Subcutaneous abdominal adipose tissue (tissue), 5 donors: ENCODE results near the gene SAMD4B.
"Not testable (repeated sequence)": the region's sequence is repeated elsewhere in the genome, so short reads cannot be mapped to it uniquely, and the experiment has no call there.

Experiments used
- H3K27ac ChIP-seq: one replicate; pipeline ENCODE4 v1.7.0; 2013; ENCODE audit warnings: low read depth, mild to moderate bottlenecking, inconsistent platforms, low read length, moderate library complexity
- H3K27me3 ChIP-seq, 5 donors: one replicate each; pipeline ENCODE4 v1.7.0; 2013; ENCODE audit warnings: low read length in 5 of 5, inconsistent platforms in 1 of 5; ENCODE audit not compliant: control insufficient read depth in 5 of 5, insufficient read depth in 4 of 5
- H3K36me3 ChIP-seq, 5 donors: one replicate each; pipeline ENCODE4 v1.7.0; 2013; ENCODE audit warnings: low read length in 5 of 5; ENCODE audit not compliant: control insufficient read depth in 5 of 5, insufficient read depth in 5 of 5
- H3K4me1 ChIP-seq, 5 donors: one replicate each; pipeline ENCODE4 v1.7.0; 2013; ENCODE audit warnings: low read length in 5 of 5, mild to moderate bottlenecking in 3 of 5, moderate library complexity in 1 of 5; ENCODE audit not compliant: control insufficient read depth in 5 of 5, insufficient read depth in 5 of 5
- H3K4me3 ChIP-seq, 5 donors: one replicate each; pipeline ENCODE4 v1.7.0; 2013; ENCODE audit warnings: low read length in 5 of 5, low read depth in 1 of 5
- H3K9ac ChIP-seq, 5 donors: one replicate each; pipeline ENCODE4 v1.7.0; 2013; ENCODE audit warnings: low read length in 5 of 5, mild to moderate bottlenecking in 4 of 5, moderate library complexity in 3 of 5
- H3K9me3 ChIP-seq, 5 donors: one replicate each; pipeline ENCODE4 v1.7.0; 2013; ENCODE audit warnings: low read length in 5 of 5; ENCODE audit not compliant: control insufficient read depth in 5 of 5
- donor health status: healthy.
- donor health status: healthy.
- donor health status: healthy.
- donor health status: healthy.
- donor health status: healthy.

The SAMD4B gene

GRCh38 chr19:39321117-39321831 is 20.9 kb upstream of the SAMD4B start:
- Histone ChIP-seq H3K9me3 (no peaks in the 10 kb centered on the region), H3K27ac (no peak overlapping the region), H3K9ac (no peak overlapping the region), H3K27me3 (no peaks in the 10 kb centered on the region), H3K4me3 (no peak overlapping the region), H3K4me1 (peaks cover 0 to 13% (median 7%) of the 10 kb centered on the region in 5 donors), H3K36me3 (no peaks in the 10 kb centered on the region)

GRCh38 chr19:39321832-39322176 is 20.4 kb upstream of the SAMD4B start:
- no peaks in the 10 kb centered on the region for H3K27me3 ChIP-seq

GRCh38 chr19:39324242-39324842 is 17.9 kb upstream of the SAMD4B start:
- peaks cover 2 to 21% (median 14%) of the 10 kb centered on the region in 5 donors for H3K4me1 ChIP-seq
- peaks cover 0 to 14% (median 10%) of the 10 kb centered on the region in 5 donors for H3K36me3 ChIP-seq
- H3K4me3 ChIP-seq = no peak overlapping the region
- no peak overlapping the region for H3K27ac ChIP-seq
- no peak overlapping the region for H3K9ac ChIP-seq
- H3K9me3 ChIP-seq = no peaks in the 10 kb centered on the region
- no peaks in the 10 kb centered on the region for H3K27me3 ChIP-seq

More at GRCh38 chr19:39321832-39322176, 20.4 kb upstream of the SAMD4B start:
- Histone ChIP-seq H3K27ac (no peak overlapping the region), H3K4me3 (no peak overlapping the region), H3K36me3 (peaks cover 0 to 1% (median 0%) of the 10 kb centered on the region in 5 donors), H3K4me1 (peaks cover 0 to 13% (median 7%) of the 10 kb centered on the region in 5 donors), H3K9me3 (no peaks in the 10 kb centered on the region), H3K9ac (no peak overlapping the region)

- Histone ChIP-seq H3K36me3 (peaks cover 0 to 19% (median 13%) of the 10 kb centered on the region in 5 donors), H3K9me3 (no peaks in the 10 kb centered on the region), H3K27me3 (no peaks in the 10 kb centered on the region), H3K27ac (no peak overlapping the region), H3K4me3 (no peak overlapping the region), H3K4me1 (peaks cover 0 to 13% (median 3%) of the 10 kb centered on the region in 5 donors), H3K9ac (no peak overlapping the region)
Measured at GRCh38 chr19:39325778-39326665, 16.2 kb upstream of the SAMD4B start.

- Histone ChIP-seq H3K36me3 (peaks cover 0 to 21% (median 15%) of the 10 kb centered on the region in 5 donors), H3K27ac (no peak overlapping the region), H3K4me1 (peaks cover 0 to 16% (median 3%) of the 10 kb centered on the region in 5 donors), H3K9ac (peak overlapping the region in 2 of 5 donors; percentile 0 to 30), H3K9me3 (no peaks in the 10 kb centered on the region), H3K27me3 (no peaks in the 10 kb centered on the region), H3K4me3 (no peak overlapping the region)
Measured at GRCh38 chr19:39327363-39328045, 14.7 kb upstream of the SAMD4B start.

- peak overlapping the region in 2 of 5 donors; percentile 0 to 30 for H3K9ac ChIP-seq
- H3K27me3 ChIP-seq = no peaks in the 10 kb centered on the region
- no peak overlapping the region for H3K27ac ChIP-seq
- H3K36me3 ChIP-seq = peaks cover 0 to 21% (median 15%) of the 10 kb centered on the region in 5 donors
- H3K9me3 ChIP-seq = no peaks in the 10 kb centered on the region
- H3K4me1 ChIP-seq = peaks cover 0 to 18% (median 3%) of the 10 kb centered on the region in 5 donors
- no peak overlapping the region for H3K4me3 ChIP-seq
Measured at GRCh38 chr19:39328046-39328705, 14.0 kb upstream of the SAMD4B start.

- H3K4me3 ChIP-seq = no peak overlapping the region
- no peak overlapping the region for H3K9ac ChIP-seq
- no peak overlapping the region for H3K27ac ChIP-seq
- peaks cover 0 to 21% (median 15%) of the 10 kb centered on the region in 5 donors for H3K36me3 ChIP-seq
- no peaks in the 10 kb centered on the region for H3K27me3 ChIP-seq
- peaks cover 0 to 25% (median 3%) of the 10 kb centered on the region in 5 donors for H3K4me1 ChIP-seq
- no peaks in the 10 kb centered on the region for H3K9me3 ChIP-seq
Measured at GRCh38 chr19:39329948-39330347, 12.3 kb upstream of the SAMD4B start.

GRCh38 chr19:39332293-39332692 is 9.9 kb upstream of the SAMD4B start:
- peaks cover 0 to 40% (median 3%) of the 10 kb centered on the region in 5 donors for H3K4me1 ChIP-seq

GRCh38 chr19:39332738-39333137 is 9.5 kb upstream of the SAMD4B start:
- H3K27me3 ChIP-seq, H3K27ac ChIP-seq, H3K9ac ChIP-seq, H3K4me3 ChIP-seq, H3K9me3 ChIP-seq: not testable (repeated sequence)
- peaks cover 0 to 18% (median 10%) of the 10 kb centered on the region in 5 donors for H3K36me3 ChIP-seq
- H3K4me1 ChIP-seq = peaks cover 0 to 42% (median 3%) of the 10 kb centered on the region in 5 donors

More at GRCh38 chr19:39332293-39332692, 9.9 kb upstream of the SAMD4B start:
- no peak overlapping the region for H3K4me3 ChIP-seq
- H3K27me3 ChIP-seq = no peaks in the 10 kb centered on the region
- no peak overlapping the region for H3K9ac ChIP-seq
- no peaks in the 10 kb centered on the region for H3K9me3 ChIP-seq
- peaks cover 0 to 18% (median 11%) of the 10 kb centered on the region in 5 donors for H3K36me3 ChIP-seq
- no peak overlapping the region for H3K27ac ChIP-seq
